PFSK-1 (cell line): Measurements from ENCODE around the gene IGF2R.

ENCODE experiments used
- FOXP2 ChIP-seq: optimal IDR thresholded peaks from 2 replicates; pipeline ENCODE3; 2011; ENCODE audit warnings: borderline replicate concordance, control low read depth, inconsistent platforms; ENCODE audit not compliant: insufficient read depth; ENCODE audit errors: extremely low read length, extremely low read depth
- POLR2AphosphoS5 ChIP-seq: IDR thresholded peaks from 2 replicates; pipeline ENCODE4 v1.6.1; 2012; ENCODE audit warnings: low read depth, mild to moderate bottlenecking, control low read depth, low read length, moderate library complexity
- REST ChIP-seq, 2 experiments: IDR thresholded peaks; 2 replicates each; pipeline versions ENCODE4 v1.6.1 to v1.8.0; 2011 to 2012; ENCODE audit warnings: low read depth in 2 of 2, low read length in 2 of 2, control low read depth in 1 of 2, inconsistent platforms in 1 of 2, mild to moderate bottlenecking in 1 of 2, moderate library complexity in 1 of 2; ENCODE audit not compliant: insufficient read depth in 1 of 2
- SIN3A ChIP-seq: IDR thresholded peaks from 2 replicates; pipeline ENCODE4 v1.6.1; 2012; ENCODE audit warnings: mild to moderate bottlenecking, low read length, moderate library complexity, borderline replicate concordance; ENCODE audit not compliant: insufficient read depth
- TAF1 ChIP-seq: IDR thresholded peaks from 2 replicates; pipeline ENCODE4 v1.6.1; 2012; ENCODE audit warnings: low read length, control low read depth, borderline replicate concordance; ENCODE audit not compliant: insufficient read depth

The IGF2R gene

GRCh38 chr6:159989492-159990480 lies 20.9 kb downstream of the IGF2R start:
- TF ChIP-seq POLR2AphosphoS5 (no peak), FOXP2 (no peak), TAF1 (no peak), REST (IDR thresholded peaks at IDR 0.05; ENCODE audit: insufficient read depth in 1 of 2, low read depth in 2 of 2, low read length in 2 of 2) (no peak)

GRCh38 chr6:159992366-159992765 lies 23.5 kb downstream of the IGF2R start:
- TF ChIP-seq REST (IDR thresholded peaks at IDR 0.05; ENCODE audit: insufficient read depth in 1 of 2, low read depth in 2 of 2, low read length in 2 of 2) (no peak), SIN3A (no peak), FOXP2 (no peak), TAF1 (no peak), POLR2AphosphoS5 (no peak)

DNA sequence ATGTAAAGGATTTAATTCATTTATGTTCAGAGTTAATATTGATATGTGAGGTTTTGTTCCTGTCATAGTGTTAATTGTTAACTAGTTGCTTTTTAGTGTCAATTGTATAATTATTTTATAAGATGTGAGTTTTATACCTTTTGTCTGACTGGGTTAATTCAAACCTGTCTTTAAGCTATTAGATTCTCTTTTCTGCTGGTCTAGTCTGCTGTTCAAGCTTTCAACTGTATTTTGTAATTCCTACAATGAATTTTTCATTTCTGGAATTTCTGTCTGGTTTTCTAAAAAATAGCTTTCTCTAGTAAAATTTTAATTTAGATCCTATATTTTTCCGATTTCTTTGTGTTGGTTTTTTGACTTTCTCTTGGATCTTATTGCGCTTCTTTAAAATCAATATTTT lies 26.5 kb downstream of the IGF2R start:
- TF ChIP-seq SIN3A (no peak), REST (IDR thresholded peaks at IDR 0.05; ENCODE audit: insufficient read depth in 1 of 2, low read depth in 2 of 2, low read length in 2 of 2) (no peak), TAF1 (no peak), FOXP2 (no peak), POLR2AphosphoS5 (no peak)

- no peak for TF ChIP-seq REST (IDR thresholded peaks at IDR 0.05; ENCODE audit: insufficient read depth in 1 of 2, low read depth in 2 of 2, low read length in 2 of 2)
- no peak for TF ChIP-seq FOXP2
- TF ChIP-seq TAF1 = no peak
- TF ChIP-seq SIN3A = no peak
- no peak for TF ChIP-seq POLR2AphosphoS5
Measured at GRCh38 chr6:159996087-159996622, 27.3 kb downstream of the IGF2R start.
